HG03378 (cell line): ENCODE data around the gene SERPIND1.

Source experiments
- ATAC-seq: cut with Tn5 transposase; IDR thresholded peaks from one replicate; pipeline ENCODE4 v1.9.1; 2021; ENCODE audit warnings: mild to moderate bottlenecking, moderate library complexity; ENCODE audit not compliant: unreplicated experiment

Gene SERPIND1

GRCh38 chr22:20771918-20772625 is 1.8 kb upstream of the SERPIND1 start:
- no peak for ATAC-seq

- ATAC-seq, result no peak
Observed at GRCh38 chr22:20774882-20775281, 969 bp downstream of the SERPIND1 start.

- ATAC-seq, result no peak
Observed at GRCh38 chr22:20775342-20775895, 1.5 kb downstream of the SERPIND1 start.

- no peak for ATAC-seq
Observed at GRCh38 chr22:20776624-20777405, 2.9 kb downstream of the SERPIND1 start.

GRCh38 chr22:20777420-20778177 is 3.7 kb downstream of the SERPIND1 start:
- ATAC-seq, result no peak

GRCh38 chr22:20779014-20779817 is 5.3 kb downstream of the SERPIND1 start:
- no peak for ATAC-seq

- no peak for ATAC-seq
Observed at GRCh38 chr22:20779818-20780158, 5.9 kb downstream of the SERPIND1 start.

DNA sequence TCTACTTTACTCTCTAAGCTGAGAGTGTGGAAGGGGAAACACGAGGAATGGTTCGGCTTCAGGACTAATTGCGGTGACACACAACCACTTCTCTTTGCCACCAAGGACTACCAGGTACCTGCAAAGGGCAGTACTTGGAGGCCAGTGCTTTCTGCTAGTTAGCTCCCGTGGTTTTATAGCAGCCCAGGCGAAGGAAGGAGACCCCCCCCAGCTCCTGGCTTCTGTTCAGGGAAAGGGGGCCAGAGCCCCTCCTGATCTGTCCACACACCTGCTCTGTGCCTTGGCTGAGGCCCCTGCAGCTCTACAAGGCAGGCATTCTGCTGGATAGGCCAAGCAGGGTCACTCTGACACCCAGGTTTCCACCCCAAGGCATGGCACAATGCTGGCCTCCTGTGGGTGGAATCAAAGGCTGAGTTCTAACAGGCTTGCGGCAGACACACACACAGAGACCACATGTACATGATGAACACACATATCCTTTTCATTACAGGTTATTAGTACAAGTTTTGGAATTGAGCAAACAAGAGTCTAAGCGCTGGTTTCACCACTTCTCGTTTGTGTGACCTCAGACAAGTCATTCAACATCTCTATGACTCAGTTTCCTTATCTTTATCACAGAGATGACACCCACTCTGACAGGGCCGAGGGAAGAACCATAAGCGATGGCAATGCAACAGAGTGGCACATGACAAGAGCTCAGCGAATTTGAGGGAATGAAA is 7.5 kb downstream of the SERPIND1 start:
- no peak for ATAC-seq

GRCh38 chr22:20782083-20782482 is 8.2 kb downstream of the SERPIND1 start:
- no peak for ATAC-seq

DNA sequence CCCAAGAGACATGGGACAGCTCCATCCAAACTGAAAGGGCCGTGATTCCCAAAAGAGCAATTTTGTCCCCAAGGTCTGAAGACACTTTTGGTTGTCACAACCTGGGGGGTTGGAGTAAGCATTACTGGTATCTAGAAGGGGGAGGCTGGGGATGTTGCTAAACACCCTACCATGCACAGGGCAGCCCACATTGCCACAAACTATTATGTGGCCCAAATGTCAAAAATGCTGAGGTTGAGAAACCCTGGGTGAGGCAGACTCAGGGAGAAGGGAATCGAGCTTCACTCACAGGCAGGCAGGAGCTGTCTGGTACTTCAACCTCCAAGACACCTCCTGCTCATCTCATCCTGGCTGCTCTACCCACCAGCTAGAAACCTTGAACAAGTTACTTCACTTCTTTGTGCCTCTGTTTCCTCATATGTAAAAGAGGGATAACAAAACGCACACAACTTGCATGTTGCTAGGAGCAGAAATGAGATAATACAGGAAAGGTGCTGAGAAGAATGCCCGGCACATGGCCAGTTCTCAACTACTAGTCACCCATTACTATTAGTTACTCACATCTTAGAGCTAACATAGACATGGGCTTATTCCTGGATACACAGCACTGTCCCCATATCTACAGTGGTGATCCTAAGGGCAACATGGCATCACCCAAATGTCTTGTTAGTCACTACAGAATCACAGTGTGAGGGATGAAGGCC is 8.8 kb downstream of the SERPIND1 start:
- no peak for ATAC-seq

- no peak for ATAC-seq
Observed at GRCh38 chr22:20783300-20783673, 9.4 kb downstream of the SERPIND1 start.

DNA sequence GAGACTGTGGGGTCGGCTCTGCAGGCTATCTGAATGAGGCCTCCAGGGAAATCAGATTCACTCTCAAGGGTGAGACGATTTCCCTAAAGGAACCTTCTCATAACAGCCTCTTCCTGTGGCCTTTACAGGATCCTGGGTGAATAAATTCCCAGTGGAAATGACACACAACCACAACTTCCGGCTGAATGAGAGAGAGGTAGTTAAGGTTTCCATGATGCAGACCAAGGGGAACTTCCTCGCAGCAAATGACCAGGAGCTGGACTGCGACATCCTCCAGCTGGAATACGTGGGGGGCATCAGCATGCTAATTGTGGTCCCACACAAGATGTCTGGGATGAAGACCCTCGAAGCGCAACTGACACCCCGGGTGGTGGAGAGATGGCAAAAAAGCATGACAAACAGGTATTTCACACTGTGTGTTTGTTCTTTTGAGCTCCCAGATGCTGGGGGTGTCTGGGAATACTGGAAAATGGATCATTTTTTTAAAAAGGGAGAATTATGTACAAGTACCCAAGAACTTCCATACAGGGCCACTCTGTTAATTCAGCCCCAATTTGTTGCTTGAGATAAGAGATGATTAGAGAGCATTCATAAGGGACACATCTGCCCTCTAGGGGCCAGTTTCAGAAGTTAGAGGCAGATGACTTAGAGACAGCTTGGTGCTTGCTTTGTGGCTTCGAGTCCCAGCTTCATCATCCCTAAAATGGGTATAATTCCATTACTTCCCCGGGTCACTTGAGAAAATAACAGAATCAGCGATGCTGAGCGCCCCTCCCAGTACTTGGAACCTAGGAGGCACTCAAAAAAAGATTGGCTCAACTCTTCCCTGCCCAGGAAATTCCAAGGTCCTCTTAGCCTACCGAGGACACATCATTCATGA is 10.2 kb downstream of the SERPIND1 start:
- no peak for ATAC-seq

- no peak for ATAC-seq
Observed at GRCh38 chr22:20785415-20785814, 11.5 kb downstream of the SERPIND1 start.

GRCh38 chr22:20786048-20786447 is 12.1 kb downstream of the SERPIND1 start:
- ATAC-seq, result no peak

DNA sequence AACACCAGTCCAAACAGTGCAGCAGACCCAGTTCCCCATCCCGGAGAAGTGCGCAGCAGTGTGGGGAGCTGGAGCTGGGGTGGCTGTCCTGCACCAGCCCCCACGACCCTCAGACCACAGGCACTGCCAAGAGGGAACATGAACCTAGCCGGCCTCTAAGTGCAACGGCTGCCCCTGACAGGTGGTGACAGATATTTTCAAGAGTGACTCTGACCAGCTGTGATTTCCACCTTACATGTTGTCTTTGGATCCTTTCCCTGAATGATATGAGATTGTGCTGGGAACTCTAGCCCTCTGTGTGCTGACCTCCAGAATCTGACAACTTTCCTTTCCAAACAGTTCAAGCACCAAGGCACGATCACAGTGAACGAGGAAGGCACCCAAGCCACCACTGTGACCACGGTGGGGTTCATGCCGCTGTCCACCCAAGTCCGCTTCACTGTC is 12.6 kb downstream of the SERPIND1 start:
- ATAC-seq, result no peak

GRCh38 chr22:20787223-20787622 is 13.3 kb downstream of the SERPIND1 start:
- no peak for ATAC-seq

- no peak for ATAC-seq
Observed at GRCh38 chr22:20787746-20788626, 14.1 kb downstream of the SERPIND1 start.
